ENCODE data around the gene STRAP.
"Not testable (repeated sequence)": the region's sequence is repeated elsewhere in the genome, so short reads cannot be mapped to it uniquely, and the experiment has no call there.

STRAP gene

GRCh38 chr12:15897433-15897832 is 15.2 kb downstream of the STRAP start:
- DNase-seq (ENCODE audit: low read depth), result no peak
- H3K4me3 ChIP-seq (replicated peaks; ENCODE audit: low read depth, low read length), result no peak overlapping the region

GRCh38 chr12:15899282-15899870 is 17.2 kb downstream of the STRAP start:
- DNase-seq (ENCODE audit: low read depth), result no peak
- TF ChIP-seq CTCF (IDR thresholded peaks at IDR 0.05; ENCODE audit: low read length, missing control alignments), result peak; percentile 65
- no peak overlapping the region for H3K4me3 ChIP-seq (replicated peaks; ENCODE audit: low read depth, low read length)

More at GRCh38 chr12:15897433-15897832, 15.2 kb downstream of the STRAP start:
- no peak for TF ChIP-seq CTCF (IDR thresholded peaks at IDR 0.05; ENCODE audit: low read length, missing control alignments)

GRCh38 chr12:15904378-15904920 is 22.3 kb downstream of the STRAP start:
- H3K4me3 ChIP-seq (replicated peaks; ENCODE audit: low read depth, low read length), result no peak overlapping the region
- TF ChIP-seq CTCF (IDR thresholded peaks at IDR 0.05; ENCODE audit: low read length, missing control alignments), result no peak
- no peak for DNase-seq (ENCODE audit: low read depth)

- TF ChIP-seq CTCF (IDR thresholded peaks at IDR 0.05; ENCODE audit: low read length, missing control alignments), result no peak
- no peak overlapping the region for H3K4me3 ChIP-seq (replicated peaks; ENCODE audit: low read depth, low read length)
- no peak for DNase-seq (ENCODE audit: low read depth)
Measured at GRCh38 chr12:15910468-15910863, 28.3 kb downstream of the STRAP start.

- DNase-seq (ENCODE audit: low read depth), result peak; percentile 69
- H3K4me3 ChIP-seq (replicated peaks; ENCODE audit: low read depth, low read length), result peak within 1 kb of the TSS; percentile 73
- no peak for TF ChIP-seq CTCF (IDR thresholded peaks at IDR 0.05; ENCODE audit: low read length, missing control alignments)
Measured at GRCh38 chr12:15910864-15911721, 28.9 kb downstream of the STRAP start, which contains the start of gene DERA. Gene DERA, plus strand, starts transcription at chr12:15911332. Its CDS starts 52 bp downstream, at chr12:15911384.

- peak overlapping the region; percentile 73 for H3K4me3 ChIP-seq (replicated peaks; ENCODE audit: low read depth, low read length)
- DNase-seq (ENCODE audit: low read depth), result not testable (repeated sequence)
Measured at GRCh38 chr12:15911931-15912330, 29.7 kb downstream of the STRAP start.

GRCh38 chr12:15914131-15914530 is 31.9 kb downstream of the STRAP start:
- not testable (repeated sequence) for H3K4me3 ChIP-seq (replicated peaks; ENCODE audit: low read depth, low read length); DNase-seq (ENCODE audit: low read depth)
